Smooth muscle cell (in vitro differentiated cells): ENCODE data around the gene COMMD8. TPM values are rescaled to one million over a fixed set of nuclear protein-coding genes. Genes with fewer than 3 reads are reported as not detected.

Source experiments
- DNase-seq: peaks from one replicate; lab custom pipeline; 2025; ENCODE audit not compliant: unreplicated experiment; lab: John Stamatoyannopoulos, UW
- H2AFZ ChIP-seq: fragments of 200-600 bp; sonication (generic); 2 replicates; pipeline ENCODE4 v1.6.0; 2016; ENCODE audit warnings: antibody characterized with exemption, low read depth, mild to moderate bottlenecking
- H3F3A ChIP-seq: fragments of 200-600 bp; sonication (generic); 2 replicates; pipeline ENCODE4 v1.6.0; 2017; ENCODE audit warnings: antibody characterized with exemption, low read depth
- H3K27ac ChIP-seq: fragments of 200-600 bp; sonication (generic); 2 replicates; pipeline ENCODE4 v1.5.1; 2016; ENCODE audit warnings: low read depth, mild to moderate bottlenecking
- H3K27me3 ChIP-seq: fragments of 200-600 bp; sonication (generic); 2 replicates; pipeline ENCODE4 v1.6.1; 2016; ENCODE audit warnings: low read depth, mild to moderate bottlenecking
- H3K36me3 ChIP-seq: fragments of 200-600 bp; sonication (generic); 2 replicates; pipeline ENCODE4 v1.5.1; 2016; ENCODE audit warnings: low read depth
- H3K4me1 ChIP-seq: fragments of 200-600 bp; sonication (generic); 2 replicates; pipeline ENCODE4 v1.5.1; 2016; ENCODE audit warnings: low read depth
- H3K4me2 ChIP-seq: fragments of 200-600 bp; sonication (generic); 2 replicates; pipeline ENCODE4 v1.6.0; 2016; ENCODE audit warnings: mild to moderate bottlenecking
- H3K4me3 ChIP-seq: fragments of 200-600 bp; sonication (generic); 2 replicates; pipeline ENCODE4 v1.5.1; 2016; ENCODE audit warnings: mild to moderate bottlenecking
- H3K79me2 ChIP-seq: fragments of 200-600 bp; sonication (generic); 2 replicates; pipeline ENCODE4 v1.6.0; 2016; ENCODE audit warnings: low read depth, mild to moderate bottlenecking
- H3K9ac ChIP-seq: fragments of 200-600 bp; sonication (generic); 2 replicates; pipeline ENCODE4 v1.6.0; 2016; ENCODE audit warnings: low read depth
- H3K9me3 ChIP-seq: fragments of 200-600 bp; sonication (generic); replicated peaks from 2 replicates; pipeline ENCODE4 v1.5.1; 2016; ENCODE audit warnings: low read depth
- H4K20me1 ChIP-seq: fragments of 200-600 bp; sonication (generic); 2 replicates; pipeline ENCODE4 v1.6.0; 2016; ENCODE audit warnings: low read depth
- WGBS: methylation state at CpG from one replicate; pipeline ENCODE4 v1.1.7; 2016; ENCODE audit warnings: low lambda C conversion rate; 5-methylcytosine and 5-hydroxymethylcytosine counted together
- polyA plus RNA-seq: library from polyadenylated mRNA; unstranded; fragments of >200 nt; fragmentation: Nextera tagmentation; extraction: Ambion mirVana; gene quantifications from 2 replicates; pipeline ENCODE4 v1.2.1, GENCODE V29; 2016
- total RNA-seq: library from RNA; depleted of rRNA; stranded (reverse); fragments of >200 nt; gene quantifications from 2 replicates; pipeline ENCODE4 v1.2.3, GENCODE V29; 2014
- TF ChIP-seq, protein P1 (sequence below): fragments of 200-600 bp; sonication (generic); IDR thresholded peaks from 2 replicates; pipeline ENCODE4 v1.5.1; 2017; ENCODE audit warnings: borderline replicate concordance, mild to moderate bottlenecking, antibody characterized with exemption; ENCODE audit not compliant: insufficient read depth, poor library complexity, severe bottlenecking

COMMD8 gene
- total and polyA plus RNA-seq, 2 experiments from 2014 or later: 29.0 to 35.5 TPM

DNA sequence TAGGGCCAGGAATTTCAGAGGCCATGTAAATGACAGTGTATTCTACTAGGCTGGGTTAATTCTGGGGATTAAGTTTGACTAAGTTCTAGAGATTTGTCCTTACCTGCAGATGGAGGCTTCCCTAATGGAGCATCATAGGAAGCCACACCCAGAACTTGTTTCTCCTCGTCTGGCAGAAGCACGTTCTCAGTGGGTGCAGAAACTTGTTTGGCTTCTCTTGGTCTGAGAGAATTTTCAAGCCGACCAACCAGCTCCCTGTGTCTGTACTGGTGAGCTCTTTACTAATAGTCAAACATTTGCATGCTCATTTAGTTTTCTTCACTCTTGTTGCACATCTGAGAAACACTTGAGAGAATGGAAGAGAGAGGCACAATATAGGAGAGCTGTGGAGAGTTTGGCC lies 20.7 kb upstream of the COMMD8 start:
- Histone ChIP-seq H3K27me3 (no peaks in the 10 kb centered on the region), H3K27ac (peak overlapping the region; percentile 81), H3K4me2 (no peak overlapping the region), H3K79me2 (peaks cover 13% of the 10 kb centered on the region), H3K4me3 (no peak overlapping the region), H4K20me1 (no peaks in the 10 kb centered on the region), H3K9ac (no peak overlapping the region), H3K9me3 (no peaks in the 10 kb centered on the region), H3F3A (no peaks in the 10 kb centered on the region), H3K36me3 (no peaks in the 10 kb centered on the region), H3K4me1 (no peaks in the 10 kb centered on the region), H2AFZ (peak overlapping the region; percentile 83)
- no peak for DNase-seq
- TF ChIP-seq, protein P1, sequence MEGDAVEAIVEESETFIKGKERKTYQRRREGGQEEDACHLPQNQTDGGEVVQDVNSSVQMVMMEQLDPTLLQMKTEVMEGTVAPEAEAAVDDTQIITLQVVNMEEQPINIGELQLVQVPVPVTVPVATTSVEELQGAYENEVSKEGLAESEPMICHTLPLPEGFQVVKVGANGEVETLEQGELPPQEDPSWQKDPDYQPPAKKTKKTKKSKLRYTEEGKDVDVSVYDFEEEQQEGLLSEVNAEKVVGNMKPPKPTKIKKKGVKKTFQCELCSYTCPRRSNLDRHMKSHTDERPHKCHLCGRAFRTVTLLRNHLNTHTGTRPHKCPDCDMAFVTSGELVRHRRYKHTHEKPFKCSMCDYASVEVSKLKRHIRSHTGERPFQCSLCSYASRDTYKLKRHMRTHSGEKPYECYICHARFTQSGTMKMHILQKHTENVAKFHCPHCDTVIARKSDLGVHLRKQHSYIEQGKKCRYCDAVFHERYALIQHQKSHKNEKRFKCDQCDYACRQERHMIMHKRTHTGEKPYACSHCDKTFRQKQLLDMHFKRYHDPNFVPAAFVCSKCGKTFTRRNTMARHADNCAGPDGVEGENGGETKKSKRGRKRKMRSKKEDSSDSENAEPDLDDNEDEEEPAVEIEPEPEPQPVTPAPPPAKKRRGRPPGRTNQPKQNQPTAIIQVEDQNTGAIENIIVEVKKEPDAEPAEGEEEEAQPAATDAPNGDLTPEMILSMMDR: no peak
- 64% methylated on average over 3 of the region's 3 CpGs for WGBS

DNA sequence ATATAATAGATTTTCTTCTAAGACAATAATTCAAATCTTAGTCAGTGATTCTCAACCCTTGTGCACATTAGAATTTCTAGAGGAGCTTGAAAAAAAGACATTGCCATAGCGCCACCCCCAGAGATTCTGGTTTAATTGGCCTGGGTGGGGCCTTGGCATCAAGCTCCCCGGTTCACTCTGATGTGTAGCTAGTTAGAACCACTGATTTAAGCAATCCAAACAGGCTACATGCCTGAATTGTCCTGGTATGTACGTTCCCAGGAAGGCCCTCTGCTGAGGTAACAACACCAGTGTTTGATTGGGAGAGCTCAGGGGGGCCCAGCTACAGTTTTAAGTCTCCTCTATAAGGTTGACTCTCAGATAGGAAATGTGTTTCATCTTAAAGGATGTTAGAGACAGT lies 20.2 kb upstream of the COMMD8 start:
- H2AFZ ChIP-seq: peak overlapping the region; percentile 83

DNA sequence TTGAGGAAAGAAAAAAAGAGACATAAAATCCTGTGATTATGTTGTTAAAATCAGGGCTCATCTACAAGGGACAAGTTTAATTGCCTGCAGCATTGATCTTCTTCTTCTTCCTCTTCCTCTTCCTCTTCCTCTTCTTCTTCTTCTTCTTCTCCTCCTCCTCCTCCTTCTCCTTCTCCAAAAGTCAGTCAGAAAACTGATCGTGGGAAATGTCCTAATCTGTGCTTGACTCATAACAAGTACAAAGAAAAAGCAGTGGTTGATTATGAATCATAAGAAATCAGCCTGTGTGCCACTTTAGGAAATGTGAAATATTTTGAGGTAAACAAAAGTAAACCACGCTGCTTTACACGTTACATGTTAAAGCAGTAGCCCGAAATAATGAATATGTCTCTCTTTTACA lies 18.8 kb upstream of the COMMD8 start:
- H3K79me2 ChIP-seq: peaks cover 6% of the 10 kb centered on the region
- no peak overlapping the region for H3K4me2 ChIP-seq
- H3K9ac ChIP-seq: no peak overlapping the region
- no peaks in the 10 kb centered on the region for H3K27me3 ChIP-seq
- WGBS: 50% methylated on average over 4 of the region's 4 CpGs
- H3K4me3 ChIP-seq: no peak overlapping the region
- no peak overlapping the region for H2AFZ ChIP-seq
- TF ChIP-seq, protein P1: no peak
- H3K36me3 ChIP-seq: no peaks in the 10 kb centered on the region
- no peaks in the 10 kb centered on the region for H3F3A ChIP-seq
- no peaks in the 10 kb centered on the region for H4K20me1 ChIP-seq
- peak overlapping the region; percentile 11 for H3K27ac ChIP-seq
- DNase-seq: no peak
- no peaks in the 10 kb centered on the region for H3K4me1 ChIP-seq
- no peaks in the 10 kb centered on the region for H3K9me3 ChIP-seq

More for the DNA sequence above, 20.2 kb upstream of the COMMD8 start:
- 83% methylated on average over 3 of the region's 3 CpGs for WGBS
- Histone ChIP-seq H3K9me3 (no peaks in the 10 kb centered on the region), H3K79me2 (peaks cover 13% of the 10 kb centered on the region), H3K4me2 (no peak overlapping the region), H3K27me3 (no peaks in the 10 kb centered on the region), H3K4me3 (no peak overlapping the region), H3K9ac (no peak overlapping the region), H3K4me1 (no peaks in the 10 kb centered on the region), H3F3A (no peaks in the 10 kb centered on the region), H3K36me3 (no peaks in the 10 kb centered on the region), H4K20me1 (no peaks in the 10 kb centered on the region), H3K27ac (peak overlapping the region; percentile 81)
- no peak for DNase-seq
- TF ChIP-seq, protein P1: no peak

DNA sequence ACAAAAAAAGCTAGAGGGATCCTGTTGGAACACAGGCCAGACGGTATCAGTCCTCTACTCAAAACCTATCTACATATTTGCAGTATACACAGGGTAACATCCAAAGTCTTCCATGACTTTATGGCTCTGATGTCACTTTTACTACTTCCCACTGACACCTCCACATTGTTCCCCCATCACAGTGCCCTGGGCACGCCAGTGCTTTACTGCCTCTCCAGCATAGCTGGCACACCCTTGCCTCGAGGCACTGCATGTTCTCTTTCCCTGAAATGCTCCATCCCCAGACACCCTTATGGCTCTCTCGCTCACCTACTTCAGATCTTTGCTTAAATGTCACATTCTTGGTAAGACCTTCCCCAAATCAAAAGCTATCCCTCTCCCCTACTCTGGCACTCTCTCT lies 15.3 kb upstream of the COMMD8 start:
- no peak overlapping the region for H3K4me2 ChIP-seq
- no peaks in the 10 kb centered on the region for H3K36me3 ChIP-seq
- DNase-seq: no peak
- no peak overlapping the region for H3K4me3 ChIP-seq
- no peaks in the 10 kb centered on the region for H3F3A ChIP-seq
- H3K27me3 ChIP-seq: no peaks in the 10 kb centered on the region
- WGBS: 81% methylated on average over 4 of the region's 4 CpGs
- no peaks in the 10 kb centered on the region for H3K79me2 ChIP-seq
- TF ChIP-seq, protein P1: no peak
- no peak overlapping the region for H3K27ac ChIP-seq
- H3K9me3 ChIP-seq: no peaks in the 10 kb centered on the region
- no peaks in the 10 kb centered on the region for H4K20me1 ChIP-seq
- no peaks in the 10 kb centered on the region for H3K4me1 ChIP-seq
- H3K9ac ChIP-seq: no peak overlapping the region
- H2AFZ ChIP-seq: no peak overlapping the region
